Pancreas (tissue), 10 donors: ENCODE data around the gene KRT38. TPM values are rescaled to one million over a fixed set of nuclear protein-coding genes. Genes with fewer than 3 reads are reported as not detected.

Source experiments
- ATAC-seq, 4 donors: fragments of 200-7000 bp; cut with Tn5 transposase; one replicate each; pipeline versions ENCODE4 v1.8.0 to v1.9.1; 2020; ENCODE audit warnings: mild to moderate bottlenecking in 4 of 4, moderate library complexity in 4 of 4
- DNase-seq, 6 donors: peaks; one replicate each; pipeline ENCODE4 v3.0.0-alpha.2; 2020
- FAIRE-seq: peaks from 2 replicates; lab custom pipeline; 2012; peaks lifted over from hg19 to GRCh38; lab: Jason Lieb, UNC
- H3K27ac ChIP-seq, 4 donors: fragments of 200-600 bp; sonication (generic); 1 replicate in 3 of 4; 2 replicates in 1 of 4; pipeline versions ENCODE4 v1.5.0 to v1.8.0; 2020
- H3K27me3 ChIP-seq, 4 donors: fragments of 200-600 bp; one replicate each; pipeline ENCODE4 v1.8.0; 2021
- H3K36me3 ChIP-seq, 3 donors: fragments of 200-600 bp; sonication (generic) in 1 of 3; one replicate each; pipeline versions ENCODE4 v1.5.0 to v1.8.0; 2020 to 2021
- H3K4me1 ChIP-seq, 3 donors: fragments of 200-600 bp; one replicate each; pipeline ENCODE4 v1.8.0; 2021
- H3K4me3 ChIP-seq, 4 donors: fragments of 200-600 bp; sonication (generic) in 2 of 4; one replicate each; pipeline versions ENCODE4 v1.5.0 to v1.8.0; 2020 to 2021
- H3K9me3 ChIP-seq, 4 donors: fragments of 200-600 bp; one replicate each; pipeline ENCODE4 v1.8.0; 2021
- WGBS, 2 donors: extraction: QIAGEN DNeasy Blood & Tissue Kit; methylation state at CpG; one replicate each; pipeline ENCODE4 v1.1.7; 2013; 5-methylcytosine and 5-hydroxymethylcytosine counted together
- intact Hi-C, 3 donors: fragments of 100-400 bp; cut with DNase I; formaldehyde crosslinking; loops; one replicate each; pipeline versions ENCODE4 v1.11.1 to v1.14.2; 2022
- polyA plus RNA-seq, 2 donors: library from polyadenylated mRNA; stranded (reverse); fragments of 200-250 nt; gene quantifications; one replicate each; pipeline ENCODE4 v1.2.3, GENCODE V29; 2013
- total RNA-seq, 6 donors: library from RNA; stranded (reverse); fragmentation: NEBNext Ultra II Directional in 4 of 6; extraction: Animal tissue kit (Norgen Biotek cat#: 25700) in 4 of 6; gene quantifications; one replicate each; pipeline versions ENCODE4 v1.2.1 to v1.2.4, GENCODE V29; 2021 to 2023
- TF ChIP-seq, protein P1 (sequence below), 4 donors: fragments of 200-600 bp; sonication (generic) in 3 of 4; IDR thresholded peaks; one replicate each; pipeline versions ENCODE4 v1.5.0 to v1.8.0; 2021; ENCODE audit warnings: antibody characterized with exemption in 4 of 4
- donor health status: healthy with polysubstance abuse.
- donor health status: DM: no; HTN: no; CAD: no; lungs with moderate emphysema.
- donor health status: DM: no; HTN: no; CAD: no.
- donor health status: control.
- donor health status: control.
- donor health status: Bipolar disorder and iron deficiency.
- donor health status: DM: yes; HTN: yes; CAD: no.
- donor health status: DM: no; HTN: no; CAD: no.
- donor health status: DM: no; HTN: no; CAD: no.
- donor health status: DM: yes; HTN: yes; CAD: no.

The KRT38 gene
- total and polyA plus RNA-seq, 8 donors = not detected

DNA sequence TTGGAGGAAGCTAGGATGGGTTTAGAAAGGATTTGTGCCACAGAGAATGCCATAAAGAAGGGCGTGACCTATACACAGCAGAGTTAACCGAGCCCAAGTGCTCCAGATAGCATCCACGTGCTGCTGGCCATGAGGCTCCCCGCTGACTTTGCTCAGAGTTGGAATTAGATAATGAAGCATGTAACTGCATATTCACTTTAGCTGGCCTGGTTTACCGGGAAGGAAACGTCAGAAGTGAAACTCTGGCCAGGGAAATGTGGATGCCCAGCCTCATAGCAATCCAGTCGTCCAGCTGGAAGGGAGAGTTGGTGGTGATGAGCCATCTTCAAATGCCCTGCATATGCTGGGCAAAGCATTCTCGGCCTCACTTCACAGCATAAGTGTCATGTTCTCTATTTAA, 34.1 kb upstream of the KRT38 start:
- Histone ChIP-seq H3K4me3 (no peak overlapping the region), H3K27me3 (no peaks in the 10 kb centered on the region), H3K9me3 (no peaks in the 10 kb centered on the region), H3K4me1 (no peaks in the 10 kb centered on the region), H3K36me3 (no peaks in the 10 kb centered on the region), H3K27ac (no peak overlapping the region)
- WGBS, 2 donors = 51 to 61% methylated on average over 8 of the region's 8 CpGs
- no peak for DNase-seq
- TF ChIP-seq, protein P1, sequence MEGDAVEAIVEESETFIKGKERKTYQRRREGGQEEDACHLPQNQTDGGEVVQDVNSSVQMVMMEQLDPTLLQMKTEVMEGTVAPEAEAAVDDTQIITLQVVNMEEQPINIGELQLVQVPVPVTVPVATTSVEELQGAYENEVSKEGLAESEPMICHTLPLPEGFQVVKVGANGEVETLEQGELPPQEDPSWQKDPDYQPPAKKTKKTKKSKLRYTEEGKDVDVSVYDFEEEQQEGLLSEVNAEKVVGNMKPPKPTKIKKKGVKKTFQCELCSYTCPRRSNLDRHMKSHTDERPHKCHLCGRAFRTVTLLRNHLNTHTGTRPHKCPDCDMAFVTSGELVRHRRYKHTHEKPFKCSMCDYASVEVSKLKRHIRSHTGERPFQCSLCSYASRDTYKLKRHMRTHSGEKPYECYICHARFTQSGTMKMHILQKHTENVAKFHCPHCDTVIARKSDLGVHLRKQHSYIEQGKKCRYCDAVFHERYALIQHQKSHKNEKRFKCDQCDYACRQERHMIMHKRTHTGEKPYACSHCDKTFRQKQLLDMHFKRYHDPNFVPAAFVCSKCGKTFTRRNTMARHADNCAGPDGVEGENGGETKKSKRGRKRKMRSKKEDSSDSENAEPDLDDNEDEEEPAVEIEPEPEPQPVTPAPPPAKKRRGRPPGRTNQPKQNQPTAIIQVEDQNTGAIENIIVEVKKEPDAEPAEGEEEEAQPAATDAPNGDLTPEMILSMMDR (IDR thresholded peaks at IDR 0.05) = no peak
- no peak for ATAC-seq
- no peak for FAIRE-seq
- intact Hi-C loops = no loop called here

DNA sequence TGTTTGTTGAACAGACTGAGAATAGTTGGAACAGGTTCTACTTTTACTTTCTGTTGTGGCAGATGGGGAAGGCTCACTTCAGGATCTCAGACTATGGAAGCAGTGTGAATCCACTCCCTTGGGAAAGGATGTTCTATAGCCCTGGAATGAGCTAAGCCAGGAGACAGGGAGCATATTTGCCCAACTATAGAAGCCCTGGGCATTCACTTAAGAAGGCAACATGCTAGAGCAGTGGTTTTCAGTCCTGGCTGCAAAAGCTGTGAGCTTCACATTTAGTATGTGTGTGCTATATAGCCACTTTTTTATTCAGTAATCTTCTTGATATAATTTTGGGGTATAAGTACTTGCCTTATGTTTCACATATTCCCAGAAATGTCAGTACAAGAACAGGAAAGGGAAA, 27.6 kb upstream of the KRT38 start:
- TF ChIP-seq, protein P1 (IDR thresholded peaks at IDR 0.05) = no peak
- no peak for DNase-seq
- Histone ChIP-seq H3K27ac (no peak overlapping the region), H3K4me3 (no peak overlapping the region), H3K9me3 (no peaks in the 10 kb centered on the region), H3K27me3 (no peaks in the 10 kb centered on the region), H3K36me3 (no peaks in the 10 kb centered on the region), H3K4me1 (no peaks in the 10 kb centered on the region)
- FAIRE-seq = no peak
- intact Hi-C loops = no loop called here
- no peak for ATAC-seq

DNA sequence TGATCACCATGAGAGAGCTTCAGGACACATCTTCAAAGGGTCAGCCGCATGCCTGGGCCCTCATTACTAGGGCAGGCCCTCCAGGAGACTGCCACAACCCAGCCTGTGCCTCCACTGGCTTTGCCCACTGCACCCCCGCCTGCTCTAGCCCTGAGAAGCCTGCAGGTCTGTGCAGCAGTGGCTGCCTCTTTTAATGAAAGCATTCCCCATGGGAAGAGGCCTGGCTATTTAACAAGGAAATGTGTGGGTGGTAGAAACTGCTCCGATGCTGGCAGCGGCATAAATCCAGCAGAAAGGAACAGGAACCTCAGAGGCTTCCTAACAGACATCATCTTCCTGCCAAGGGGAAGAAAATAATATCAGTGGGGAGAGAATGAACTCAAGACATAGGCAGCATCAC, 26.8 kb upstream of the KRT38 start:
- ATAC-seq = no peak
- H3K4me3 ChIP-seq = no peak overlapping the region
- no peaks in the 10 kb centered on the region for H3K4me1 ChIP-seq
- H3K27me3 ChIP-seq = no peaks in the 10 kb centered on the region
- TF ChIP-seq, protein P1 (IDR thresholded peaks at IDR 0.05) = no peak
- no peak for FAIRE-seq
- 65 to 67% methylated on average over 4 of the region's 4 CpGs for WGBS, 2 donors
- H3K9me3 ChIP-seq = no peaks in the 10 kb centered on the region
- no peak for DNase-seq
- intact Hi-C loops = no loop called here
- H3K27ac ChIP-seq = no peak overlapping the region
- no peaks in the 10 kb centered on the region for H3K36me3 ChIP-seq

GRCh38 chr17:41466988-41467387, 26.2 kb upstream of the KRT38 start, which contains the start of gene KRT32:
Gene KRT32 (minus strand): TSS chr17:41467386. CDS start chr17:41467325, 61 bp downstream.
- Histone ChIP-seq H3K27me3 (no peaks in the 10 kb centered on the region), H3K27ac (no peak within 1 kb of the TSS), H3K9me3 (no peaks in the 10 kb centered on the region), H3K4me1 (no peaks in the 10 kb centered on the region), H3K36me3 (no peaks in the 10 kb centered on the region), H3K4me3 (no peak within 1 kb of the TSS)
- FAIRE-seq (no peak), DNase-seq (no peak), ATAC-seq (no peak)
- intact Hi-C loops = no loop called here
- TF ChIP-seq, protein P1 (IDR thresholded peaks at IDR 0.05) = no peak
- 71 to 88% methylated on average over 13 to 14 of the region's 14 CpGs for WGBS, 2 donors

DNA sequence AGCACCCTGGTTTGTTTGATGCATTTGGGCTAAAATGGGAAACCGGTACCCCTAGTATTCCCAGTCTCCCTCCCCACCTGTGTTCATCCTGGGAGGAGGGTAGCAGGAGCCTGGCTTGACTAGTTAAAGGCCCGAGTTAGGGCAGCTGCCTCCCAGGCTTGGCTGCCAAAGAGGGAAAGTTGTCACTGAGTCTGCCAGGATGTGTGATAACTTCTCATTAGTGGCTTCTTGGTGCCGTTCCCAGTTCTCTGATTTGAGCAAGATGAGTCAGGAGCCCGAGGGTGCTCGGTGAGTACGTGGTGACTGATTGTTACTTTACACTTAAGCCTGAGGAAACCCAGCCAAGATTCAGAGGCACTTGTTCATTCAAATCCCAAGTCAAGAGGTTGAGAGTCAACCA, 23.9 kb upstream of the KRT38 start:
- FAIRE-seq = no peak

More for the DNA sequence above, 23.9 kb upstream of the KRT38 start:
- TF ChIP-seq, protein P1 (IDR thresholded peaks at IDR 0.05) = no peak
- Histone ChIP-seq H3K4me3 (no peak overlapping the region), H3K9me3 (no peaks in the 10 kb centered on the region), H3K36me3 (no peaks in the 10 kb centered on the region), H3K27ac (no peak overlapping the region), H3K27me3 (no peaks in the 10 kb centered on the region), H3K4me1 (no peaks in the 10 kb centered on the region)
- DNase-seq = peak in 2 of 6 donors; percentile 9 to 46
- intact Hi-C loops = no loop called here
- 27 to 39% methylated on average over 6 of the region's 6 CpGs for WGBS, 2 donors
- ATAC-seq = peak; percentile 40 to 83 (median 78)
